ENCODE results near the gene PLK3.
"Not testable (repeated sequence)": the region's sequence is repeated elsewhere in the genome, so short reads cannot be mapped to it uniquely, and the experiment has no call there.

PLK3 gene

GRCh38 chr1:44812822-44813543, 12.8 kb downstream of the PLK3 start:
- no peak for ATAC-seq
- Mint-ChIP-seq H3K27ac (peak overlapping the region; percentile 96), H3K27me3 (no peaks in the 10 kb centered on the region), H3K9me3 (no peaks in the 10 kb centered on the region), H3K36me3 (peaks cover 15% of the 10 kb centered on the region), H3K4me1 (peaks cover 67% of the 10 kb centered on the region), H3K4me3 (peak overlapping the region; percentile 88)

GRCh38 chr1:44815926-44816325, 15.7 kb downstream of the PLK3 start:
- H3K9me3 Mint-ChIP-seq, H3K27me3 Mint-ChIP-seq, H3K27ac Mint-ChIP-seq, H3K4me3 Mint-ChIP-seq, ATAC-seq: not testable (repeated sequence)
- H3K36me3 Mint-ChIP-seq, result peaks cover 15% of the 10 kb centered on the region
- peaks cover 62% of the 10 kb centered on the region for H3K4me1 Mint-ChIP-seq

- Mint-ChIP-seq H3K36me3 (peaks cover 15% of the 10 kb centered on the region), H3K9me3 (no peaks in the 10 kb centered on the region), H3K27me3 (no peaks in the 10 kb centered on the region), H3K4me1 (peaks cover 50% of the 10 kb centered on the region), H3K27ac (peak overlapping the region; percentile 100), H3K4me3 (no peak overlapping the region)
- no peak for ATAC-seq
Measured at GRCh38 chr1:44817307-44817706, 17.1 kb downstream of the PLK3 start.

GRCh38 chr1:44817771-44818495, 17.8 kb downstream of the PLK3 start:
- Mint-ChIP-seq H3K4me3 (peak overlapping the region; percentile 4), H3K4me1 (peaks cover 47% of the 10 kb centered on the region), H3K36me3 (peaks cover 15% of the 10 kb centered on the region), H3K27me3 (no peaks in the 10 kb centered on the region), H3K27ac (peak overlapping the region; percentile 100), H3K9me3 (no peaks in the 10 kb centered on the region)
- no peak for ATAC-seq

GRCh38 chr1:44819196-44819607, 19.0 kb downstream of the PLK3 start:
- no peaks in the 10 kb centered on the region for H3K9me3 Mint-ChIP-seq
- no peak for ATAC-seq
- peak overlapping the region; percentile 86 for H3K4me3 Mint-ChIP-seq
- H3K4me1 Mint-ChIP-seq, result peaks cover 40% of the 10 kb centered on the region
- H3K27ac Mint-ChIP-seq, result peak overlapping the region; percentile 100
- no peaks in the 10 kb centered on the region for H3K27me3 Mint-ChIP-seq
- peaks cover 10% of the 10 kb centered on the region for H3K36me3 Mint-ChIP-seq

GRCh38 chr1:44819608-44820327, 19.6 kb downstream of the PLK3 start:
- Mint-ChIP-seq H3K9me3 (no peaks in the 10 kb centered on the region), H3K4me1 (peaks cover 35% of the 10 kb centered on the region), H3K27ac (peak overlapping the region; percentile 100), H3K27me3 (no peaks in the 10 kb centered on the region), H3K4me3 (peak overlapping the region; percentile 86), H3K36me3 (peaks cover 7% of the 10 kb centered on the region)
- ATAC-seq, result peak; percentile 95

GRCh38 chr1:44820328-44821239, 20.4 kb downstream of the PLK3 start:
- peak overlapping the region; percentile 100 for H3K27ac Mint-ChIP-seq
- ATAC-seq, result no peak
- no peaks in the 10 kb centered on the region for H3K27me3 Mint-ChIP-seq
- peak overlapping the region; percentile 86 for H3K4me3 Mint-ChIP-seq
- H3K36me3 Mint-ChIP-seq, result no peaks in the 10 kb centered on the region
- peaks cover 28% of the 10 kb centered on the region for H3K4me1 Mint-ChIP-seq
- H3K9me3 Mint-ChIP-seq, result no peaks in the 10 kb centered on the region

- no peak for ATAC-seq
- no peaks in the 10 kb centered on the region for H3K9me3 Mint-ChIP-seq
- peak overlapping the region; percentile 100 for H3K27ac Mint-ChIP-seq
- no peak overlapping the region for H3K4me3 Mint-ChIP-seq
- no peaks in the 10 kb centered on the region for H3K36me3 Mint-ChIP-seq
- no peaks in the 10 kb centered on the region for H3K27me3 Mint-ChIP-seq
- H3K4me1 Mint-ChIP-seq, result peaks cover 28% of the 10 kb centered on the region
Measured at GRCh38 chr1:44821240-44821715, 21.1 kb downstream of the PLK3 start.

GRCh38 chr1:44822131-44822701, 22.0 kb downstream of the PLK3 start:
- H3K4me3 Mint-ChIP-seq, result no peak overlapping the region
- peaks cover 28% of the 10 kb centered on the region for H3K4me1 Mint-ChIP-seq

GRCh38 chr1:44822981-44823451, 22.8 kb downstream of the PLK3 start:
- no peak for ATAC-seq
- H3K4me3 Mint-ChIP-seq, result no peak overlapping the region
- H3K9me3 Mint-ChIP-seq, result no peaks in the 10 kb centered on the region
- H3K36me3 Mint-ChIP-seq, result no peaks in the 10 kb centered on the region
- H3K4me1 Mint-ChIP-seq, result peaks cover 26% of the 10 kb centered on the region
- no peaks in the 10 kb centered on the region for H3K27me3 Mint-ChIP-seq
- peak overlapping the region; percentile 22 for H3K27ac Mint-ChIP-seq

More at GRCh38 chr1:44822131-44822701, 22.0 kb downstream of the PLK3 start:
- H3K36me3 Mint-ChIP-seq, result no peaks in the 10 kb centered on the region
- H3K27me3 Mint-ChIP-seq, result no peaks in the 10 kb centered on the region
- peak overlapping the region; percentile 22 for H3K27ac Mint-ChIP-seq
- ATAC-seq, result no peak
- H3K9me3 Mint-ChIP-seq, result no peaks in the 10 kb centered on the region

- not testable (repeated sequence) for ATAC-seq, H3K27me3 Mint-ChIP-seq, H3K9me3 Mint-ChIP-seq, H3K36me3 Mint-ChIP-seq, H3K27ac Mint-ChIP-seq, H3K4me3 Mint-ChIP-seq
- peaks cover 12% of the 10 kb centered on the region for H3K4me1 Mint-ChIP-seq
Measured at GRCh38 chr1:44824392-44824791, 24.2 kb downstream of the PLK3 start.

- Mint-ChIP-seq H3K27me3 (no peaks in the 10 kb centered on the region), H3K27ac (no peak overlapping the region), H3K9me3 (no peaks in the 10 kb centered on the region), H3K36me3 (no peaks in the 10 kb centered on the region), H3K4me1 (no peaks in the 10 kb centered on the region), H3K4me3 (no peak overlapping the region)
- no peak for ATAC-seq
Measured at GRCh38 chr1:44826375-44827196, 26.4 kb downstream of the PLK3 start.

- Mint-ChIP-seq H3K4me3 (no peak overlapping the region), H3K9me3 (no peaks in the 10 kb centered on the region), H3K27me3 (no peaks in the 10 kb centered on the region), H3K36me3 (no peaks in the 10 kb centered on the region), H3K27ac (no peak overlapping the region), H3K4me1 (no peaks in the 10 kb centered on the region)
- no peak for ATAC-seq
Measured at GRCh38 chr1:44827197-44828002, 27.2 kb downstream of the PLK3 start.

Measured in stimulated activated memory B cell treated with anti-CD40 and anti-IgM and Interleukin-4, amounts not matched to agents 10 μg/mL and 1 μg/mL and 100 μg/mL, for 72 hours (primary cell).